PC-9 (cell line): ENCODE data around the gene NFYC.

Experiments
- CTCF ChIP-seq: fragments of 200-600 bp; sonication (generic); conservative IDR thresholded peaks from 2 replicates; pipeline ENCODE4 v1.6.1; 2017; ENCODE audit warnings: mixed run types, antibody characterized with exemption, mild to moderate bottlenecking, moderate library complexity
- EZH2 ChIP-seq: fragments of 200-600 bp; sonication (generic); IDR thresholded peaks from 2 replicates; pipeline ENCODE4 v1.8.0; 2017; ENCODE audit warnings: antibody characterized with exemption, low read depth

GRCh38 chr1:40703316-40703715 lies 11.8 kb downstream of the NFYC start:
- no peak for TF ChIP-seq CTCF
- TF ChIP-seq EZH2: no peak
